Mucosa of rectum (tissue), 2 donors: ENCODE results near the gene FST.

ENCODE experiments used
- H3K27ac ChIP-seq, 2 donors: one replicate each; pipeline ENCODE4 v1.7.0; 2013; ENCODE audit warnings: inconsistent platforms in 2 of 2, low read depth in 2 of 2, low read length in 2 of 2
- H3K27me3 ChIP-seq, 2 donors: one replicate each; pipeline ENCODE4 v1.7.0; 2013; ENCODE audit warnings: low read length in 2 of 2; ENCODE audit not compliant: control insufficient read depth in 2 of 2, insufficient read depth in 2 of 2
- H3K36me3 ChIP-seq, 2 donors: one replicate each; pipeline ENCODE4 v1.7.0; 2013; ENCODE audit warnings: low read length in 2 of 2; ENCODE audit not compliant: control insufficient read depth in 2 of 2, insufficient read depth in 2 of 2
- H3K4me1 ChIP-seq, 2 donors: one replicate each; pipeline ENCODE4 v1.7.0; 2013; ENCODE audit warnings: low read length in 2 of 2, mild to moderate bottlenecking in 1 of 2; ENCODE audit not compliant: control insufficient read depth in 2 of 2, insufficient read depth in 2 of 2
- H3K4me3 ChIP-seq, 2 donors: one replicate each; pipeline ENCODE4 v1.7.0; 2013; ENCODE audit warnings: low read length in 2 of 2
- H3K9ac ChIP-seq, 2 donors: one replicate each; pipeline ENCODE4 v1.7.0; 2013; ENCODE audit warnings: low read length in 2 of 2, low read depth in 1 of 2, mild to moderate bottlenecking in 1 of 2
- H3K9me3 ChIP-seq, 2 donors: one replicate each; pipeline ENCODE4 v1.7.0; 2013; ENCODE audit warnings: low read length in 2 of 2; ENCODE audit not compliant: control insufficient read depth in 2 of 2
- donor health status: healthy.
- donor health status: Normal muscosa, but diverticular disease.

FST gene

GRCh38 chr5:53481159-53481886 lies 894 bp downstream of the FST start:
- H3K27ac ChIP-seq, result peak overlapping the region in 1 of 2 donors; percentile 52
- no peaks in the 10 kb centered on the region for H3K36me3 ChIP-seq
- H3K9me3 ChIP-seq, result no peaks in the 10 kb centered on the region
- peak overlapping the region; percentile 41 to 52 for H3K9ac ChIP-seq
- peaks cover 10 to 16% of the 10 kb centered on the region in 2 donors for H3K4me1 ChIP-seq
- peaks cover 22 to 27% of the 10 kb centered on the region in 2 donors for H3K27me3 ChIP-seq
- H3K4me3 ChIP-seq, result peak overlapping the region; percentile 65 to 67

GRCh38 chr5:53481887-53482716 lies 1.7 kb downstream of the FST start:
- Histone ChIP-seq H3K9me3 (no peaks in the 10 kb centered on the region), H3K36me3 (no peaks in the 10 kb centered on the region), H3K27me3 (peaks cover 22 to 23% of the 10 kb centered on the region in 2 donors), H3K4me3 (peak overlapping the region; percentile 62 to 67), H3K9ac (peak overlapping the region; percentile 41 to 52), H3K27ac (peak overlapping the region in 1 of 2 donors; percentile 52), H3K4me1 (peaks cover 10 to 16% of the 10 kb centered on the region in 2 donors)

GRCh38 chr5:53482717-53483638 lies 2.5 kb downstream of the FST start:
- peaks cover 10 to 16% of the 10 kb centered on the region in 2 donors for H3K4me1 ChIP-seq
- peak overlapping the region; percentile 62 to 67 for H3K4me3 ChIP-seq
- H3K36me3 ChIP-seq, result no peaks in the 10 kb centered on the region
- H3K27me3 ChIP-seq, result peaks cover 22 to 25% of the 10 kb centered on the region in 2 donors
- H3K9ac ChIP-seq, result peak overlapping the region; percentile 32 to 52
- H3K9me3 ChIP-seq, result no peaks in the 10 kb centered on the region
- H3K27ac ChIP-seq, result peak overlapping the region in 1 of 2 donors; percentile 24

GRCh38 chr5:53487436-53487835 lies 7.0 kb downstream of the FST start:
- Histone ChIP-seq H3K27me3 (peaks cover 8 to 15% of the 10 kb centered on the region in 2 donors), H3K4me1 (peaks cover 6 to 7% of the 10 kb centered on the region in 2 donors)

GRCh38 chr5:53488195-53488722 lies 7.8 kb downstream of the FST start:
- no peak overlapping the region for H3K27ac ChIP-seq
- no peaks in the 10 kb centered on the region for H3K9me3 ChIP-seq
- H3K9ac ChIP-seq, result no peak overlapping the region
- no peaks in the 10 kb centered on the region for H3K4me1 ChIP-seq
- no peak overlapping the region for H3K4me3 ChIP-seq
- H3K27me3 ChIP-seq, result peaks cover 6 to 10% of the 10 kb centered on the region in 2 donors
- no peaks in the 10 kb centered on the region for H3K36me3 ChIP-seq

More at GRCh38 chr5:53487436-53487835, 7.0 kb downstream of the FST start:
- no peak overlapping the region for H3K9ac ChIP-seq
- H3K27ac ChIP-seq, result no peak overlapping the region
- no peaks in the 10 kb centered on the region for H3K36me3 ChIP-seq
- H3K9me3 ChIP-seq, result no peaks in the 10 kb centered on the region
- H3K4me3 ChIP-seq, result no peak overlapping the region

GRCh38 chr5:53490747-53491146 lies 10.3 kb downstream of the FST start:
- Histone ChIP-seq H3K9ac (no peak overlapping the region), H3K27ac (no peak overlapping the region), H3K36me3 (no peaks in the 10 kb centered on the region), H3K9me3 (no peaks in the 10 kb centered on the region), H3K27me3 (peaks cover 0 to 7% of the 10 kb centered on the region in 2 donors), H3K4me3 (no peak overlapping the region), H3K4me1 (no peaks in the 10 kb centered on the region)

- Histone ChIP-seq H3K4me3 (no peak overlapping the region), H3K27ac (no peak overlapping the region), H3K27me3 (peaks cover 0 to 8% of the 10 kb centered on the region in 2 donors), H3K9ac (no peak overlapping the region), H3K36me3 (no peaks in the 10 kb centered on the region), H3K9me3 (no peaks in the 10 kb centered on the region), H3K4me1 (no peaks in the 10 kb centered on the region)
Measured at GRCh38 chr5:53501054-53501453, 20.6 kb downstream of the FST start.

GRCh38 chr5:53503562-53504218 lies 23.3 kb downstream of the FST start:
- H3K9ac ChIP-seq, result no peak overlapping the region
- H3K4me3 ChIP-seq, result no peak overlapping the region
- peaks cover 0 to 8% of the 10 kb centered on the region in 2 donors for H3K27me3 ChIP-seq

GRCh38 chr5:53507013-53507412 lies 26.6 kb downstream of the FST start:
- Histone ChIP-seq H3K27ac (no peak overlapping the region), H3K4me3 (no peak overlapping the region), H3K9ac (no peak overlapping the region), H3K36me3 (no peaks in the 10 kb centered on the region), H3K9me3 (peaks cover 0 to 4% of the 10 kb centered on the region in 2 donors), H3K27me3 (peaks cover 0 to 8% of the 10 kb centered on the region in 2 donors), H3K4me1 (no peaks in the 10 kb centered on the region)

More at GRCh38 chr5:53503562-53504218, 23.3 kb downstream of the FST start:
- H3K27ac ChIP-seq, result no peak overlapping the region
- H3K36me3 ChIP-seq, result no peaks in the 10 kb centered on the region
- peaks cover 0 to 2% of the 10 kb centered on the region in 2 donors for H3K9me3 ChIP-seq
- no peaks in the 10 kb centered on the region for H3K4me1 ChIP-seq
